NCI-H2029 (cell line): ENCODE results near the gene WDR35.

Source experiments
- DNase-seq: peaks from one replicate; lab custom pipeline; 2025; lab: John Stamatoyannopoulos, UW

The WDR35 gene

DNA sequence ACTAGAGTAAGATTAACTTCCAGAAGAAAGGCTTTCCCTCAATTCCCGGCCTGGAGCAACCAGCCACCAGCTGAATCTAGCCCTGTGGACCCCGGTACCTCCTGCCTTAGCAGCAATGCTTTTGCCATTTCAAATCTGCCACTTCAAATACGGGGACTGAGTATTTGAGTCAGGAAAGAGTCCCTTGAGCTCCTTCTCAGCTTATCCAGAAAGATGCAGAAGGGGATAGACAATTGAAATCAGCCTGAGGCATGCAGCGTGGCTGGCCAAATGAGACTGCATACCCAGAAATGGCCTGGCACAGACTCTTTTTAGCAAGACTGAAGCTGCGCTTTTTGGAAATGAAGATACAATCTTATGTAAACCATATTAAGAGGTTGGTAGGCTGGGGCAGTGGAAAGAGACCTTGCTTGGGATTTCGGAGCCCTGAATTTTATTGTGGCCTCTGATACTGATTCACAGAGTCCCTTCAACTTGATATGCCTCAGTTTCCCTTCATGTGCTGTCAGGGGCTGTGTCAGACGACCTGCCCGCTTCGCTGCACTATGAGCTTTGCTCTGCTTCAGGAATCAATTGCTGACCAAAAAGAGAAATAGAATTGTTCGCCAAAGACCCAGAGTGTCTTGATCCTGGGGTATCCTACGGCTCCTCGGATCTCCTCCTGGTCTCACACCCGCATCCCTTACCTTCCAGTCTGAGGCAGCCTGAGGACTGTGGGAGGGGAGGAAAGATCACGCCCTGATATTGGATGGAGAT is 21.5 kb upstream of the WDR35 start:
- DNase-seq: no peak

DNA sequence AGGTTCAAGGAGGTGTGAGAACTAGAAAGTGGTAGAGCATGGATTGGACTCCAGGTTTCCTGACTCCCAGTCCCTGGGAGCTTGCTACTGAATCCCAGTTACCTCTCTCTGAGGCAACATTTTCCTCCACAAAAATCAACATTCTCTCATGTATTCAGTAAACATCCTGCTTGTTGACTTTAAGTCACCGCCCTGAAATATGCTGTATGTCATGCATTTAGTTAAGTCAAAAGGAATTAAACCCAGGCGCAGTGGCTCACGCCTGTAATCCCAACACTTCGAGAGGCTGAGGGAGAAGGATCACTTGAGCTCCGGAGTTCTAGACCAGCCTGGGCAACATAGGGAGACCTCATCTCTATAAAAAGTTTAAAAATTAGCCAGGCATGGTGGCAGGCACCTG is 18.8 kb upstream of the WDR35 start:
- no peak for DNase-seq

DNA sequence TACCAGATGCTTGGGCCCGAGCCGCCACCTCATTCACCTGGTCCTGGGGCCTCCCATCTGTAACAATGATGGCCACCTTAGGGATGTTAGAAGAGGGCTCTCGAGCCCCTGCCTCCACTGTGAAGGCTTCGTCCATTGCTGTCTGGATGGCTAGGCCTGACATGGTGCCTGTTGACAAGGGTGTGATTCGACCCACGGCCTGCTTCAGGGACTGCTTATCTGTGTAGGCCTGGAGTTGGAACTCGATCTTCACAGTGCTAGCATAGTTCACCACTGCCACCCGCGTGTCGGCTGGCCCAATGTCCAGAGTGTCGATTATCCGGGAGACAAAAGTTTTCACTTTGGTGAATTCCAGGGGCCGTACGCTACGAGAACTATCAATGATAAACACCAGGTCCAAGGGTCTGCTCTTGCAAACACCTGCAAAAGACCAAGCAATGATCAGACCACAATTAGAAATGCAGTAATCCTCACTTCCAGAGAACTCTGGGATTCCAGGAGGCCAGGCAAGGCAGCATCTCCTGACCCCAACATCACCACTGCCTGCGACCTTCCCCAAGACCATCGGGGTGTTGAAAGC is 16.1 kb upstream of the WDR35 start:
- no peak for DNase-seq

DNA sequence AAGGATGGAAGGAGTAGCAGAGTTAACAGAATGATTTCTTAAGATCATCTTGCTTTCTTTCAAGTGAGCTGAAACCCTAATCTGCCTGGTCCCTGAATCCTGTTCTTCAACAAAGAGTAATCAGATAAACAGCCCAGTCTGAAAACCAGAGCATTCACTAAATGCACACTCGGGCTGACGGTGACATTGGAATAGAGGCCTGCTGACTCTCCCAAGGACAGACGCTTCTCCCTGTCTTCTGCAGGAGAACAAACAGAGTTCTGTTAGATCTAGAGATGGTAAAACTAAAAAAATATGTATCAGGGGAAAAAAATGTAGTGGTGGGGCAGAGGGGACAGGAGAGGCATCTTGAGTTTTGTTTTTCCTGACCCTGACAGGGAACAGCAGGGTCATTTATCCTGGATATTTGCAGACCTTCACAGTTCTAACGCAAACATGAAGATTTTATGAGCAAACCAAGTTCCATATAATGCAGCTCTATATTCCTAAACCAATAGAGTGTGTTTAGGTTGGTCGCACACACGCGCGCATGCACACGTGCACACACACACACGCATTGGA is 15.2 kb upstream of the WDR35 start:
- no peak for DNase-seq

DNA sequence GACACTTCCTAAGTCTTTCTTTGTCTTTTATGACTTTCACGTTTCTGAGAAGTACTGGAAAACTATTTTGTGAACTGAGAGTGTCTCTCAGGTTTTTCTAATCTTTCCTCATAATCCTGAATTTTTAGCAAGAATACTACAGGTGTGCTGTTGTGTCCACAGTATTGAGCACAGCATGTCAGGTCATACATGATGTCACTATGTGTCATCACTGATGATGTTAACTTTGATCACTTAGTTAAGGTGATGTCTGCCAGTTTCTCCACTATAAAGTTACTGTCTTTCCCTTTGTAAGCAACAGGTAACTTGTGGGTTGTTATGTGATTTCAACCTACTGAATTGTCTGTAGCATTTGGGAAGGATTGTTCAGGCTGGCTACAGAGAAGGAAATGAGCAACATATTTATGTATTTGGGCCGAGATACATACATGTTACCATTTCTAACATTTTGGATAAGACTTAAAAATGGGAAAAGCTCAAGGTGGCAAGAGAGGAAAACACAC is 11.5 kb upstream of the WDR35 start:
- no peak for DNase-seq

DNA sequence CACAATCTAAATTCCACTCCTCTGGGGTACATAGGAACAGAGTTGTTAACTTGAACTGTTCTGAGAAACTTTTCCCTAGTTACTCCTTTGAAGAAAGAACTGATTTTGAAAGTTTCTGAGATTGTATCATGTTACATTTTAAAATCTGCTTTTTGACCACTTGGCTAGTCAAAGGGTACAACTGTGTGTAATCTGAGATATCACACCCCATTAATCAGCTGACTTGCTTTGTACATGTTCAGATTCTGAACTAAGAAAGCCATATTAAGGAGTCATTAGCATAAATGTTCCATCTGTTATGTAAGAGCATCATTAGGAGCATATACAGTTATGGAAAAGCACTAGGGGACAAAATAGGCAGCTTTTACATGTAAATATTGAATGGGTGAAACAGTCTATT is 3.8 kb upstream of the WDR35 start:
- no peak for DNase-seq

DNA sequence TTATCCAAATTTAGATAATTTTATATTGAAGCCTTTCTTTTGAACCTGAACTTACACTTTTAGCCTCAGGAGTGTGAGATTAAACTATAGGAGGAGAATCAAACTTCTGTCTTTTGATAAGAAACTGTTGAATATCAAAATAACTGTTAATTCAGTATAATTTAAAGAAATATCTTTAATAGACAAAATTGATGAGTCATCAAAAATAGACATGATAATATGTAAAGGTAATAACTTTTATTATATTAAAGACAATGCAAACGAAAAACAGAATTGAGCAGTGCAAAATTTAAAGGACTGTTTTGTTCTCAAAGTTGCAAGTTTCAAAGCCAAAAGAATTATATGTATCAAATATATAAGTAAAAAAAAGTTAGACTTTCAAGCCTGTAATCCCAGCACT is 2.0 kb upstream of the WDR35 start:
- DNase-seq: no peak

DNA sequence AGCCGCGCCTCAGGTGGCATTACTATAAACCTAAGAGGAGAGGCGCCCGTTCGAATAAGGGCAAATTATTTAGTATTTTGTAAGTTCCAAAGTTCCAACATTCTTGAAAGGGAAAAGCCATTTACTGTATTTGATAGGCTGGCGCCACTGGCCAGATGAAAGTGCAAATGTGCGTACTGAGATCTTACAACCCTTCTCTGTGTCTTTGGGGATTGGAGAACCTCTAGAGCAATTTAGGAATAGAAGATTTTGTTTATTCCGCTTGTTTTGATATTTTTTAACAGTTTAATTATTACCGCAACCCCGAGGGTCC is 467 bp upstream of the WDR35 start:
- no peak for DNase-seq

DNA sequence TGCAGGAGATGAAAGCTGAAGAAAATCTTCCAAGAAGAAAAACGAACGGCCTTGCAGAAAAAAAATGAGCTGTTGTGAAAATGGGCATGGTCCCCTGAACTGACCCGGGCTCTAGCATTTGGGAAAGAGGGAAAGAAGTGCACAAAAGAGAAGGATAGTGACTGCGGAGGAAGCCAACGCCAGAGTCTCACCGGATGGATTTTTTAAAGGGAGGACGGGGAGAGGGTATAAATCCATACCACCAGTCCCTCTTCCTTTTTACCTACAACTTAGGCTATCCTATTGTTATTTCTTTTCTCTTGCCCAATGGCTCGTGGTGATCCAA is 601 bp downstream of the WDR35 start:
- no peak for DNase-seq

DNA sequence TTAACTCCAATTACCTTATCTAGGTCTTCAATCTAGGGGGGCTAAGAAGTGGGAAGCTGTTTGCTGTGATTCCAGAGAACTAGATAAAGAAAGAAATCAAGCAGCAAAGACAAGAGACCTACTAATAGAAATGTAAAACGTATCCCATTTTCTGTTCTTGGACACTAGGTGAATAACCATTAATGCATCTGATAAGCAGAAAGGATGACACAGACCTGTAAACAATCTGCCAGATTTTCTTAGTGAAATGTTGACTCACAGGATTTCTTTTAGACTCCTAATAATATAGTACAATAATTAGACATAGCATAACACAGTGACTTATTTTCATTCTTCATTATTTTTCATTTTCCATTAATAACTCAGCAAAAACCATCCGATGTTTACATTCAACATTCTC is 1.3 kb downstream of the WDR35 start:
- DNase-seq: no peak

DNA sequence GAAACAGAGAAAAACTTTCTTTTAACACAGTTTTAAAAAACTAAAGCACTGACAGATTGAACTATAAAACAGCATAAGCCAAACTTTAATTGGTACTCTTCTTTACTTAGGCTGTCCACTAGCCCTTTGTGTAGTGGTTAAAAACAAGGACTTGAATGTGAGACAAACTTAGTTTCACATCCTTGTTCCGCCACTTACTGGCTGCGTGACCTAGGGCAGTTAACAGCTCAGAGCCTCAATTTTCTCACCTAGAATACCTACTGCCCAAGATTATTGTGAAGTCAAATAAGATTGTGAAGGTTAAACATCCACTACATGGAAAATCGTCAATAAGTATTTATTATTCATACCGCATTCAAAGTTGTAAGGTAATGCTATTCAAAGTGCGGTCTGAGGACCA is 2.0 kb downstream of the WDR35 start:
- DNase-seq: no peak

DNA sequence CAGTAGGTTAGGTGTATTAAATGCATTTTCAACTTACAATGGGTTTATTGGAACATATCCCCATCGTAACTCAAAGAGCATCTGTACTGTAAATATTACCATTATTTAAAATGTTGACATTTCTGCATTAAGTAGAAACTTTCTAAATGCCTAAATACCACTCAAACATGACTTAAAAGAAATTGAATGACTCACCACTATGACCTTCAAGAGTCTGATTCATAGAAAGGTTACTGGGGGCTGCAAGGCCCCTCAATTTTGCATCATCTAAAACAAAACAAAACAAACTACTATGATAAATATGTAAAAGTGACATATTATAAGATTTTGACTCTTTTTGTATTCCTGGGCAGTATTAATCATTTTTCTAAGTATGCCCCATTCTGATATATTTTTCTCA is 7.6 kb downstream of the WDR35 start:
- no peak for DNase-seq

DNA sequence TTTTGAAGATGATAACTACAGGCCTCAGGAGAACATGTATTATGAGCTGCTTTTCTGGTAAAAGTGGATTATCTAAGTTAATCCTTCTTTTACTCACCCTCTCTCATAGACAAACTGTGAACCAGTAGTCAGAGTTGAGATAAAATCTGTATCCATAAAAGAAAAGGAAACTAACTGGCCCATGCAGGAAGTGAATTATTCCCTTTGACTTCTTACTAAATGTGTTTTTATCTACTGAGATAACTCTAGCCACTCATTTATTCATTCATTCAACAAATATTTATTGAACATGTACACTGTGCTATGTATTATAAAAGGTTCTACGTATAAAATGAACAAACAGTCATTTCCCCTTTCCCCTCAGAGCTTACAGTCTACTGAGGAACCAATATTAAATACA is 10.0 kb downstream of the WDR35 start:
- no peak for DNase-seq

DNA sequence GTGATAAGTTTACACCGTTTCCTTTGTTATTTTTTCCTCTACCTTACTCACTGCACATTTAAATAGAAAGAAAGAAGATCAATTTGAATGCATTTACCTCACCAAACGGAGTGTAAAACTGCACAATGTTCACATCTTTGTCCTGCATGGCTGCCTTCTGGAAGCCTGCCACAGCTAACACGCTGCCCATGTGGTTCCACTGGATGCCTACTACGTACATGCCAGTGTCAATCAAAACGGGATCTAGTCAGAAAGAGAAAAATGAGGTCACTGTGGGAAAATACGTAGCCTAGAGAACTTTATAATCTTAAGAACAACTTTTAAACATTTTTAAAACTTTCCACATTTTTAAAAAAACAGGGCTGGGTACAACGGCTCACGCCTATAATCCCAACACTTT is 16.4 kb downstream of the WDR35 start:
- no peak for DNase-seq

DNA sequence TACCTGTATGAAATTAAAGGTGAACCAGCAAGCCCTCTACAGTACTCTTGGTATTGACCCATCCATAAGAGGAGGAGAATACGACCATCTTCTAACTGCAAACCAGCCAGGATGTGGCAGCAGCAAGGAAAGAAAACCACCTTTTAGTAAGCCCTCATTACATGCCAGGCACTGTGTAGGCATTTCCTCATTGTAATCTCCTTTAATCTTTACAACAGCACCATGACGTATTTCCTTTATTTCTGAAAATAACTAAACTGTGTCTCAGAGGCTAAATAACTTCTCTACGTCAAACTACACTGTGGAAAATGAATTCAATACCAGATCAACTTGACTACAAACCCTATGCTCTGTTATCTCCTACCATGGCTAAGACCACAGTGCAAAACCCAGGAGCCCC is 18.2 kb downstream of the WDR35 start:
- no peak for DNase-seq

DNA sequence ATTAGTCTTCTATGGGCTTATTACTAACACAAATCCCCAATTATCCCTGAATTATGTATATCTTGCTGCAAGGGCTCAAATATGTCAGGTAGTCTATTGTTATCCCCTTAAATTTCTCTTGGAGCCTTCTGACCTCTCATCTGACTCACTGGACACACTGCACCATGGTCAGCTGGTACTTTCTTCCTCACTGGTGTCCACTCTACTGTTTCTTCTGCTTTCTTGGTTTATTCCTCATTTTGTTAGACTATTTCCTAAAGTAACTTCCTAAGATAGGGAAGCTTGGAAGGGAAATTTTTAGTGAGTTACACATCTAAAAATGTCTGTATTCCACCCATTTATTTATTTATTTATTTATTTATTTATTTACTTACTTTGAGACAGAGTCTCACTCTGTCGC is 26.5 kb downstream of the WDR35 start:
- no peak for DNase-seq

DNA sequence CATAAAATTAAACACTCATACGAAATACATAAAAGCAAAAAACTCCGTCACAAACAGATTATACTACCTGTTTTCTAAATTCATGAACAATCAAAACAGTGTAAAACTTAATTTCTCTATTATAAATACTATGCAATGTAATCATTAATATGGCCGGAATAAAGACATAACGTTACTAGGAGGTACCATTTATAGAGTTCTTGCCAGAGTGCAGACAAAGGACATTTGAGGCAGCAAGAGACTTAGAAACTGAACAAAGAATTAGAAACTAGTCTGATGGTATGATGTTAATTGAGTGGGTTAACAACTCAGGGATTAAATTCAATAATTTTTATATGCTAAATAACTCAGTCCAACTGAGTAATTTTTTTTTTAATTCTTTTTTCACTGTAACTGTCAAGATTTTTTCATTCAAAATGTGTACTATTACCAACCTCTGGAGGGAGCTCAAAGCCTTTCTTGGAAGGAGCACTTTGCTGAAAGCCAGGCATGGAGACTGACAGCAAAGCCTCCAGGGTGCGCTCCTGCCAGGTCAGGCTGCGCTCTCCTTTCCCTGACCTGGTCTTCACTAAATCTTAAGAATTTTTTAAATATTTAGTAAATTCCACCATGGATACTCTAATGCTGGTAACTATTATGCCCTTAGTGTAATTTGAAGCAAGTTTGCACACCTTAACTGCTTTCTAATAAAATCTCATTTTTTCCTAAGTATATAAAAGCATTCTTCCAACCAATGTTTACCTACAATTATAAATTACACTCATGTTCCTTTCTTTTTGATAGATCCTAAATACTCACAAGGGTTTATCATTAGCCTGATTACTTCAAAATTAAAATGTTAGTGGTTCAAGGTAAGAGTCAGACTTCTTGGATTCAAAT is 34.1 kb downstream of the WDR35 start:
- peak; percentile 31 for DNase-seq

DNA sequence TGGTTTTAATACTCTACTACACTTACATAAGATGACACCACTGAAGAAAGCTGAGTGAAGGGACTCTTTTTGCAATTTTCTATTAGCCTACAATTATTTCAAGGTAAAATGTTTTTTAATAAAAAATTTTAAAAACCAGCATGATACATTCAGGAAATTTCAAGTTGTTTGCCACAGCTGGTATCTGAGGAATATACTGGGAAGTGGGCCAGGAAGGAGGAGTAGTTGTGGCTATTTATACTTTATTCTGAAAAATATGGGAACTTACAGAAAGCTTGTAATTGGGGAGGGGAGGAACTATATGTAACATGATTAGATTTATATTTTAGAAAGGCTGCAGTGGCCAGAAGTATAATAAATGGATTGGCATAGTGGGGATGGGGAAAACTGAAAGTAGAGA is 40.8 kb downstream of the WDR35 start:
- DNase-seq: no peak

DNA sequence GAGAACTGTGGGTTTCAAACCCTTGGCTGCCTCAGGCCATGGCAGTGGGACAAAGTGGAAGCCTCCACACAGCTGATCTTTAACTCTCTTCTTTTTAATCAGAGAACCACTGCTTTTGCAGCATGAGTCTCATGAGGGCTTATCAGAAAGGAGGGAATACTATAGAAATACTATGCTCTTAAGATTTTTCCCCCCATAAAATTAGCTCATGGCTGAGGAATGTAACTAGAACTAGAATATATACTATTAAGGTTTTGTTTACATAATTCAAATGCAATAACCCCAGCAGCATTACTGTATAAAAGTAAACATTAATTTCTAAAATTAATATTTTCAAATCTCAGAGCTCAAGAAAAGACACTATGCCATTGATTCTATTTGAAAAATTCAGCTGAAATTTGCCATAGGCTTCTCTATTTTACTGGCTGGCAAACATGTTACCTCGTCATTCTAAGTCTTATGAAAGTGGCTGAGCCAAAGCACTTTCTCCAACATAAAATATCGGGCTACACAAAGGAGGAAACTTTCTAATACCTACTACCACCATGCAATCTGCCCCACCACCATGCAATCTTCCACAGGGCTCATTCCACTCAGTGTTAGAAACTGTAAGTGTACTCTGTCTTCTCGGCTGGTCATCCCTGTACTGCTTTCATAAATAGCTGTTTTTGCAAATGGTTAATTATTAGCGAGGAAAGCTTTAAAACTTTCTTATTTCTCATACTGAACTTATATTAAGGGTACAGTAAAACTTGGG is 42.5 kb downstream of the WDR35 start:
- no peak for DNase-seq

DNA sequence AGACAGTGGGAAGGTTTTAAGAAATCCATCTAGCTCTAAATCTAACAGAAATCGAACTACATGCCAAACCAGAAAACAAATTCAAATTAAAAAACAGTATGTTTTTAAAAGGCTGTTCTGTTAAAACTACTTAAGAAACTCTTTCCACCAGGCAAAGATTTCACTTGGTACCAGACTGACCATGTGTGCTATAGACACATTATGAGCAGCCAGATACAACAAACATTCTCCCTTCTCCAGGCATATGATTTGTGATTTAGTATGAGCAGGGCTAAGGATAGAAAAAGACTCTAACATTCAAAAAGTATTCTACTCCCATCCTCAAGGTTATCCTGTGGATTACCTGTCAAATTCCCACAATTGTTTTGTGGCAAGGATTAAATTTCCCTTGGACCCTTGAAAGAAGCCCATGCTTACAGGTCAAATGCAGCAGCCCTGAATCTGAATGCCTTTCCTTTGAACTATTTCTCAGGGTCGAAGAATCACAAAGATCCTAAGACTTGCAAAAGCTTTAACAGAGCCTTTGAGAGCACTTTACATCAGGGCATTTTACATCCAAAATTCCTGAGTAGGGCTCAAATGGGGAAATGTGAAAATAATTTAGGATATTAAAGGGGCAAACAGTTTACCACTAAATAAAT is 45.6 kb downstream of the WDR35 start:
- DNase-seq: no peak

DNA sequence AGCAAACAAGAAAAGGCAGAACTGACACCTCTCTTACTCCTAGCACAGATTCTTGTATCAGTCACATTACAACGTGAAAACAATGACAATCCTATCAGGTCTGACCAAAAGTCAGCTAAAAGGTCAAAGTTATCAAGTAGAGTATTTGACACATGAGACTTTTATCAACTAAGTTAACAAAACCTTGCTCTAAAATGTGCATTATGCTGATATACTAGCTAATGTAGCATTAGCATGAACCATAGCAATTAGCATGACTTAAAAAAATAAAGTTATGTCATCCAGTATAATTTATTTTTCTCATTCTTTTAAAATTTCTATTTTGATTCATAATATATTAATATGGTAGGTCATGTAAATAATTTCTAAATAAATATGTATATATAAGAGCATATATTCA is 46.7 kb downstream of the WDR35 start:
- DNase-seq: no peak

DNA sequence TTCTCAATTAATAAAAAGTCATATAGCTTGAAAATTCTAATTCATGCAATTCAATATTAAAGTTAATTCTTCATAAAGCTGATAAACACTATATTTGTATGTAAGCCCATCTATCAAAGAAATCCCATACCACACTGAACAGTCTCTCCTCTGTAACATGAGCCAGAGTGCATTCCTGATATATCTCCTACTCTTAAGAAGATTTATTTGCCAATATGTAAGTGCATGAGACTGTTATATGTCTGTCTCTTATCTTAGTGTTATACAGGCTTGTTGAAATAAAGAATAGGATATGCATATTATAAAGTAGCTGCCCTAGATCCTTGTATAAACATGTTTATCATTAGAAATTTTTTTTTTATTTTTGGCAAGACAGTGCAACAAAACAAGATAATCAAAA is 47.7 kb downstream of the WDR35 start:
- DNase-seq: no peak
